Umbilical cord (tissue), 2 donors: Measurements from ENCODE around the gene STXBP6. TPM values are rescaled to one million over a fixed set of nuclear protein-coding genes. Genes with fewer than 3 reads are reported as not detected.
A peak's percentile ranks its signal among the peaks of the same experiment; 100 is the strongest.
"Not testable (repeated sequence)": the region's sequence is repeated elsewhere in the genome, so short reads cannot be mapped to it uniquely, and the experiment has no call there.

Experiments
- DNase-seq: peaks from one replicate; pipeline ENCODE4 v3.0.0-alpha.2; 2015; ENCODE audit warnings: low spot score
- total RNA-seq: library from RNA; depleted of rRNA; stranded (reverse); fragments of >200 nt; gene quantifications from one replicate; pipeline ENCODE4 v1.2.3, GENCODE V29; 2014; ENCODE audit warnings: low replicate concordance; ENCODE audit not compliant: insufficient read depth

The STXBP6 gene
- total RNA-seq, 1 donor from 2014 or later = 78.7 TPM

DNA sequence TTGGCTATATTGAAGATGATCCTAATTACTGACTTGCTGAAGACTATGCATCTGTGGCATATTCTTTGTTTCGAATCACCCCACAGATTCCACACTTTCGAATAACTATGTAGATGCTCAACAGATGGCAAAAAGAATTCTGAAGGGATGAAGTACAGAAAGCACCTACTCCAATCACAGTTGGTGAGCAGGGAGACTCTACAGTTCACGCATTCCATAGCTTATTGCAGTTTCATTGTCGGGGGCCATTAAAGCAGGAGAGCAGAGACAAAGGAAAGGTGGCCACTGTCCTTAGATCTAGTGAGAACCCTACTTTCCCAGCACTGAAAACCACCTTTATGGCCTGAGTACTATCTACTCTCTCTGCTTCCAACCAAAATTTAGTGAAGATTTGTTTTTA lies 191.9 kb downstream of the STXBP6 start:
- DNase-seq = no peak

DNA sequence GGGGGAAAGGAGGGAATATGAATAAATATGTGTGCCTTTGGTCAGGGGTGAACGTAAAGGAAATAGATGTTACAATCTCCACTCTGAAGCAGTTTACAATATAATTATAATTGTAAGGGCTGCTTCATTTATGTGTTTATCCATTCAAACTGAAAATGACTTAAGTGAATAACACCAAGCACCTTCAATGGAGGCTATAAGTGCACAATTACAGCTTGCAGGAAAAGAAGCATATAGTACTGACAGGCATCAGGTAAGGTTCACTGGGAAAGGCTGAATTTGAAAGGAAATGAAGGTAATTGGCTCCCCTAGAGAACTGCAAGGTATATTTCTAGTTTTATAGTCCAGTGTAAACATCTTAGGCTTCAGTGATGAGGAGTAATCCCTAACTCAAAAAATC lies 192.7 kb downstream of the STXBP6 start:
- no peak for DNase-seq

- no peak for DNase-seq
Observed at GRCh38 chr14:24853446-24853845, 196.5 kb downstream of the STXBP6 start.

DNA sequence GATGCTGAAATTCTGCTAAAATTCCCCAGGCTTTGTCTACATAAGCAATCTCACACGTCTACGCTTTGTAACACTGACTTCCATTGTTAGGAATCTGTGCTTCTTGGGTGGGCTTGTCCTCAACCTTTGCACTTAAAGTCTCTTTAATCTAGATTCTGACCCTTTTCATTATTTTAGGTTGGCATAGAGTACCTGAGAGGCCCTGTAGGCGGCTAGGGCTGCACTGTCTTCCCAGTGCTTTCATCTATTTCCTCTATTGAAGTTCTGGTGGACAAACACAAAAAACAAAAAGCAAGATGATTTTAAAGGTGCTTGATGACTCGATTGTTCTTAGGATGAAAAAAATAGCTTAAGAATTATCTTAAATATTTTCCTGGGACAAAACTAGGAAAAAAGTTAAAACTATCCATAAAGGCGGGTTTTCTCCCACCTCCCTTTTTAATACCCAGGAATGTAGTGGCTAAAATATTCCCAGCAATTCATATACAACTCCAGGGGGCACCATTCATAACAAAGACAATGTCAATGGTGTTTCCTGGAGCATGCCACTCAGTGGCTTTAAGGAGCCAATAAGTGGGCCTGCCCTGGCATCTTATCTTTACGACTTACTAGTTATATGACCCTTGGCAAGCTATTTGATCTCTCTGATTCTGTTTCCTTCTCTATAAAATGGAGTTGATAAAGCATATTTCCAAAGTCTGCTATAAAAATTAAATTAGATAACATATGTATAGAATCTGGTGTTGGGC lies 197.5 kb downstream of the STXBP6 start:
- no peak for DNase-seq

DNA sequence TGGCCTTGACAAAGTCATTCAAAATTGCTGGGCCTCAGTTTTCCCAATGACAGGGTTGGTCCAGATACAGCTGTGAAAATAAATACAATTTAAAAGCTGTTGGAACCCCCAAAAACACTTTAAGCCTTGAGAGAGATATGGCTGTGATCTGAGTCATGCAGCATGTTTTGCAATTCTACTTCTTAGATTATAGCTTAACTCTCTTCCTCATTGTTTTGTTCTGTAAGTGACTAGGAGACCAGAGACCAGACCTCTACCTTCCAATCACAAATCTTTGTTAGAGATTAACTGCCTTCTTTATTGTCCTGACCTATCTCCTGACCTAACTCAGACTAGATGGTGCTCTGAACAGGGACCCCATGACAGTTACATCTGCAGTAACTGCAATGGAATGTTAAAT lies 198.1 kb downstream of the STXBP6 start:
- no peak for DNase-seq

- no peak for DNase-seq
Observed at GRCh38 chr14:24851406-24851805, 198.5 kb downstream of the STXBP6 start.

- DNase-seq = no peak
Observed at GRCh38 chr14:24850072-24850471, 199.9 kb downstream of the STXBP6 start.

DNA sequence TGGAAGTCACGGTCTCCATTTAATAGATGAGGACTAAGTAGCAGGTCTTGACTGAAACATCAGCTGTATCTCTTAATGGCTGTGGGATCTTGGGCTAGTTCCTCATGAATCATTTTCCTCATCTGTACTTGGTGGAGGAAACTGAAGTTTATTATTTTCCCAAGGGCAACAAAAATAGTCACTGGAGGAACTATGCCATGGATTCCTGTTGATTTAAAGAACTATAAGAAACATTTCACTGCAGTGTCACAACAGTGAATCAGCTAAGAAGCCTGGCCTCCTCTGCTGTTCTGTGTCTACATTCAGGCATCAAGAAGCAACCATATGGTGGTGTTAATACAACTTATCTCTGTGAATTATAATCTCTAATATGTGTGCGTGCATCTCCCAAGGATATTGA lies 200.5 kb downstream of the STXBP6 start:
- no peak for DNase-seq

- peak; percentile 71 for DNase-seq
Observed at GRCh38 chr14:24848102-24848790, 201.7 kb downstream of the STXBP6 start.

DNA sequence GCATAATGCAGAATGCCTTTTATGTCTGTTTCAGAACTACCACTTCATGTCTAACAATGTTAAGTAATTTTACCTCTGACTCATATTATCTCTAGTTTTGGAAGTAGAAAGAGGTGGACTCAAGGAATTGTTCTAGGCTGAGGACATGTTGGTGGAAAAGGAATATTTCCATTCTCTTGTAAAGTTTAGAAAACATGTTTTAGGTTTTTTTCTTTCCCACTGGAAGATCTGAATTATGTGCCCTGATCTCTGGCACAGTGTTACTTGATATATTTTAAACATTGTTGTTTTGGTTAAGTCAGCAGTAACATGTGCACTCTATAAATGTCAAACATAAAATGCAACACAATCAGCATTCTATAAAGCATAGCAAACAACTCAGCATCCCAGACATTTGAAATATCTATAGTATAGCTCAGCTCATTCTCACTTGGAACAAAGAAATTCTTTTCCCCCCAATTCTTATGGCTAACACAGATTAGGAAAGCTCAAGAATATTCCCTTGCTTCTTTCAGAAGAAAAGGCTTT lies 202.3 kb downstream of the STXBP6 start:
- no peak for DNase-seq

DNA sequence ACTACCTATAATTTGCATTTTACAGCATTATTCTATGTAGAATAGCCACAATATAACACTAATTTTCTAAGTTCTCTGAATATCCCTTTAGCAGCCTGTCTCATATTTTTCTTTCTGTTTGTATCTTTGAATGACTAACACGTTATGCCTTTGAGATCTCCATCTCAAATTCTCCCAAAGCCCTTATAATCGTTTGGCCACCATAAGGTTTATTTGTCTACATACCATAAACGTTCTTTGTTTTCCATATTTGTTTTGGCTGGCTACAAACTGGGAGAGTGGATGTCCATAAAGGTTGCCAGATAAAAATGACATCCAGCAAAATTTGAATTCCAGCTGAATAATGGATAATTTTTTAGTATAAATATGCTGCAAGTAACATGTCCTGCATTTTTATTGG lies 203.7 kb downstream of the STXBP6 start:
- DNase-seq = no peak

DNA sequence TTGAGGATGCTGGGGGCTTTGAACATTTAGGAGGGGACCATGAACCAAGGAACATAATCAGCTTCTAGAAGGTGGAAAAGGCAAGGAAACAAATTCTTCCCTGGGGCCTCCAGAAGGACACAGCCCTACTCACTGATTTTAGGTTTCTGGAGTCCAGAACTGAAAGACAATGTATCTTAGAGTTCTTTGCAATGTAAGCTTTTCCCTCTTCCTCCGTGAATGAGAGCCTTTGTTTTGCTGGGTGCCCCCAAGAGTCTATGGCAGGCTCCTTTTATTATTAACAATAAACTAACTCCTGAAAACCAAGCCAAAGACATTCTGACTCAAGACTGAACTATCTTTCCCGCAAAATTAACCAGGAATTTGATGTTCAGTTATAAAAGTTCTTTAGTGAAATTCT lies 204.1 kb downstream of the STXBP6 start:
- no peak for DNase-seq

DNA sequence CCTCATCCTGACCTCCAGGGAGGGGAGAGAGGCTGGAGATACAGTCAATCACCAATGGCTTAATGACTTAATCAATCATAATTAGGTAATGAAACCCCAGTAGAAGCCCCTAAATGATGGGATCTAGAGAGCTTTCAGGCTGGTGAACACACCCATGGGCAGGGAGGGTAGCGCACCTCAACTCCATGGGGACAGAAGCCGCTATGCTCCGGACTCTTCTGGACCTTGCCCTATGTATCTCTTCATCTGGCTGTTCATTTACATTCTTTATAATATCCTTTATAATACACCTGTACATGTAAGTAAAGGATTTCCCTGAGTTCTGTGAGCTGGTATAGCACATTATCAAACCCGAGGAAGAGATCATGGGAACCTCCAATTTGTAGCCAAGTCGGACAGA lies 205.9 kb downstream of the STXBP6 start:
- no peak for DNase-seq

DNA sequence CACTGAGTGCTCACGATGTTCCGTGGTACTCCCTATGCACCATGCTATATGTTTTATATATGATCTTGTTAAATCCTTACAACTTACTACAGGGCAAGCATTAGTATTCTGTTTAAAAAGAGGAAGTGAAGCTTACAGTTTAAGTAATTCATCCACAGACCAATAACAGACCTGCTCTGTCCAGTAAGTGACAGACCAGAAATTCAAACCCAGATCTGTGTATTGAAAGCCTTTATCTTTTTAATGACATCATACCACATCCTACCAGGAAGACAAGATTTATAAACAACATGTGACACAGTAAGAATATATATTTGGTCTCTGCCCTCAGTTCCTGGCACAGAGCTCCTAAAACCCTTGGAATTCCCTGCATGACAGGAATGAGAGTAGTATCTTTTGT lies 206.5 kb downstream of the STXBP6 start:
- no peak for DNase-seq

- no peak for DNase-seq
Observed at GRCh38 chr14:24840204-24840893, 209.6 kb downstream of the STXBP6 start.

DNA sequence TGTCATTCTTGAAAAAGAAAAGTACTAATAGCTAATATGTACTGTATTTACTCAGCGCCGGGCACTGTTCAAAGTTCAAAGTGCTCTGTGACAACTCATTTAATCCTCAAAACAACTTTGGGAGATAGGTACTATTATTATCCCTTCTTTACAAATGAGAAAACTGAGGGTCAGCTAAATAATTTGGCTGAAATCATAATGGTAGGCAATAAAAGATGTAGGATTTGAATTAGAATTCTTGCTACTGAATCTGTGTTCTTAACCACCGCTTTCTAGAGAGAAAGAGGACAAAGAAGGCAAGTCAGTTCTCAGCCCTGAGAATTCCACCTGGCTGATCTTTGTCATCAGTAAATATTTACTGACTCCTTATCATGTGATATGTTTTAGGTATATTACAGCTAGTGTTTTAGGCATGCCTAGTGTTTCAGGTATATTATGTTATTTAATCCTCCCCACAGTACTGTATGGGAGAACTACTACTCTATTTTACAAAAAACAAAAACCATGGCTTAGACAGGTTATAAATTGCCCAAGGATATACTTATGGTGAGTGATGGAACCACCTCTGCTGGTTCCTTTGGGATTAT lies 210.2 kb downstream of the STXBP6 start:
- no peak for DNase-seq

GRCh38 chr14:24838945-24839616 lies 210.9 kb downstream of the STXBP6 start:
- peak; percentile 34 for DNase-seq

DNA sequence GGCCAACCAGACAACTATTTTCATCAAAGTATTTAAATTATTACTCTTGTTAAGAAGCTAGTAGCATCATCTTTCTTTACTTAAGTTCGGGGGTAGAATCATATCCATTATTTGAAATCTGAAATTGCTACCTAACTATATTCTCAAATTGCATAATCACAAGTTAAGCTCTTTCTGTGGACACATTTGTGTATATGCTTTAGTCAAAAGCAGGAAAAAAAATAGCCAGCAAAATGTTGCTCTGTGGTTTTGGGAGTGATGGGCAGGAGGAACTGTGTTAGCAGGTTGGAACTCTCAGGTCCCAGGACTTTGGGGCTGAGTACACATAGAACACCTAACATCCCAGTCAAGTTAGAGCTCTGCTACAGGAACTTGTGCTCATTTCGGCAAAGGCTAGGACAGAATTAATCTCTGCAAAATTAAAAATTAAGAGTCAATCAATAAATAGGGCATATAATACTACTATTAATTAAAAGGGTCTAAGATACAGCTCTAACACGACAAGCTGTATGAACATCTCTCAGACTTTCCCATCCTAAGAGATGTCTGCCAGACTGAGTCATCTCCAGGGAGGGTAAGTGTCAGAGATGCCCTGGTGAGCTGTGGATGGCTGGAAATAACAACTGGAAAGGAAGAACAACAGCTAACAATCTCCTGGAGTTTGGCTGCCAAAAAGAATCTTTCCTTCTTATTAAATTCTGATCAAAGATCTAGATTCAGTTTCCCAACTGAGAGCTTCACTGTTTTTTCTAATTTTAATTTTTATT lies 212.5 kb downstream of the STXBP6 start:
- no peak for DNase-seq

GRCh38 chr14:24836324-24836723 lies 213.6 kb downstream of the STXBP6 start:
- DNase-seq = not testable (repeated sequence)

GRCh38 chr14:24834956-24835355 lies 215.0 kb downstream of the STXBP6 start:
- no peak for DNase-seq

DNA sequence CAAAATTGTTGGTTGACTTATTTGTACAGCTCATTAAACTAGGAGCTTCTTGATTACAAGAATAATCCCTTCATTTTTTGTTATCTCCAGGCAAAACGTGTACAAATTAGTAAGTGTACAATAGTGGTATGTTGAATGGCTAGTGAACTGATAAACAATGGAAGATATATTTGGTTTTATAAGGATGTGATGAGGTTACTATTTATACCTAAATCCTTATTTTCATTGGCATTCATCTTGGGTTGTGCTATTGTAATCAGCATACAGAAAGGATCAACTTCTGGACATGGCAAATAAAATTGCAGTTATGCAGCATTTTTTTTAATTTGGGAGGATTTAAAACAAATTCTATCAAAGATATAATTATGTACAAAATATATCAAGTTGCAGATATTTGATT lies 216.6 kb downstream of the STXBP6 start:
- no peak for DNase-seq
